Peyer's patch (tissue), 4 donors: ENCODE measurements around the gene C1orf185.

Source experiments
- CTCF ChIP-seq, 6 experiments: fragments of 450-650 bp in 4 of 6; fragments of 200-600 bp in 2 of 6; sonication (generic) in 1 of 6; IDR thresholded peaks; one replicate each; pipeline ENCODE4 v1.5.1; 2017 to 2019; ENCODE audit warnings: antibody characterized with exemption in 6 of 6, mild to moderate bottlenecking in 3 of 6, moderate library complexity in 1 of 6
- POLR2A ChIP-seq, 2 donors: fragments of 450-650 bp; IDR thresholded peaks; one replicate each; pipeline ENCODE4 v1.5.1; 2017; ENCODE audit warnings: antibody characterized with exemption in 2 of 2, mild to moderate bottlenecking in 2 of 2, moderate library complexity in 2 of 2

GRCh38 chr1:51115714-51116404, 13.8 kb downstream of the C1orf185 start:
- TF ChIP-seq CTCF (IDR thresholded peaks at IDR 0.05) (no peak), POLR2A (IDR thresholded peaks at IDR 0.05) (no peak)
